HFF-Myc (cell line): ENCODE measurements around the gene MAP4K1.

Source experiments
- DNase-seq: peaks from one replicate; pipeline ENCODE4 v3.0.0-alpha.2; 2011; ENCODE audit warnings: low read depth; ENCODE audit errors: extremely low read depth
- H3K4me3 ChIP-seq: replicated peaks from 2 replicates; pipeline ENCODE4 v1.5.1; 2011; ENCODE audit warnings: low read depth, mild to moderate bottlenecking, control low read depth, low read length
- CTCF ChIP-seq: IDR thresholded peaks from 2 replicates; pipeline ENCODE4 v1.5.1; 2012; ENCODE audit warnings: mild to moderate bottlenecking, low read depth, low read length, control low read depth; ENCODE audit errors: missing control alignments

Gene MAP4K1

DNA sequence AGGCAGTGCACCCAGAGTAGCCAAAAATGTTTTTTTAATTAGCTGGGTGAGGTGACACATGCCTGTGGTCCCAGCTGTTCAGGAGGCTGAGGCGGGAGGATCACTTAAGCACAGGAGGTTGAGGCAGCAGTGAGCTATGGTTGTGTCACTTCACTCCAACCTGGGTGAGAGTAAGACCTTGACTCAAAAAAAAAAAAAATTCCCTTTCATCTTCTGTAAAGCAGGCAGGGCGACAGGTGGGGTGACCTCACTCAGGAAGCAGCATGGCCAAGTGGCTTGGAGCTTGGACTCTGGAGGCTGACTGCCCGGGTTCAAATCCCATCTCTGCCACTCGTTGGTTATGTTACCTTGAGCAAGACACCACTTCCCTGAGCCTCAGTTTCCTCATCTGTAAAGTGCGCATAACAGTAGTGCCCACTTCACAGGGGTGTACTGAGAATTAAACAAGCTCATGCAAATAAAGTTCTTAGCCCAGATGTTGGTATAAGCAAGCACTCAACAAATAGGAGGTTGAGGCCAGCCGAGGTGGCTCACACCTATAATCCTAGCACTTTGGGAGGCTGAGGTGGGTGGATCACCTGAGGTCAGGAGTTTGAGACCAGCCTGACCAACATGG is 48.3 kb downstream of the MAP4K1 start:
- no peak for TF ChIP-seq CTCF
- no peak overlapping the region for H3K4me3 ChIP-seq
- no peak for DNase-seq

DNA sequence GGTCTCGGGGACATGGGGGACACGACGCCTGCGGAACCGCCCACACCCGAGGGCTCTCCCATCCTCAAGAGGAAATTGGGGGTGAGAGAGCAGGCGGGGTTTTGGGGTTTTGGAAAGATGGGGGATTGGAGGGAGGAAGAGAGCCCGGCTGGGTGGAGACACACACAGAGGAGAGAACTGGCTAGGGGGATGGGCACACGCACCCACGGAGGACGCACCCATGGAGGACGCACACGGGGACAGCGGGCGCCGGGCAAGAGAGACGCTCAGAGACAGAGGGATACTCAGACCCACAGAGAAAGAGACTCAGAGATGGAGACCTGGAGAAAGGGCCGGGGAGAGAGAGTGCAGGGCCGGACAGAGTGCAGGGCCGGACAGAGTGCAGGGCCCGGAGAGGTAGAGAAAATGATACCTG is 52.1 kb downstream of the MAP4K1 start:
- no peak for DNase-seq
- no peak for TF ChIP-seq CTCF
- H3K4me3 ChIP-seq, result no peak overlapping the region

DNA sequence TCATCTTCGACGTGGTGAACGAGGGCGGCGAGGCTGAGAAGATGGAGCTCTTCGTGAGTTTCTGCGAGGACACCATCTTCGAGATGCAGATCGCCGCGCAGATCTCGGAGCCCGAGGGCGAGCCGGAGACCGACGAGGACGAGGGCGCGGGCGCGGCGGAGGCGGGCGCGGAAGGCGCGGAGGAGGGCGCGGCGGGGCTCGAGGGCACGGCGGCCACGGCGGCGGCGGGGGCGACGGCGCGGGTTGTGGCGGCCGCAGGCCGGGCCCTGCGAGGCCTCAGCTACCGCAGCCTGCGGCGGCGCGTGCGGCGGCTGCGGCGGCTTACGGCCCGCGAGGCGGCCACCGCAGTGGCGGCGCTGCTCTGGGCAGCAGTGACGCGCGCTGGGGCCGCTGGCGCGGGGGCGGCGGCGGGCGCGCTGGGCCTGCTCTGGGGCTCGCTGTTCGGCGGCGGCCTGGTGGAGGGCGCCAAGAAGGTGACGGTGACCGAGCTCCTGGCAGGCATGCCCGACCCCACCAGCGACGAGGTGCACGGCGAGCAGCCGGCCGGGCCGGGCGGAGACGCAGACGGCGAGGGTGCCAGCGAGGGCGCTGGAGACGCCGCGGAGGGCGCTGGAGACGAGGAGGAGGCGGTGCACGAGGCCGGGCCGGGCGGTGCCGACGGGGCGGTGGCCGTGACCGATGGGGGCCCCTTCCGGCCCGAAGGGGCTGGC is 52.6 kb downstream of the MAP4K1 start:
- no peak overlapping the region for H3K4me3 ChIP-seq
- DNase-seq, result no peak

DNA sequence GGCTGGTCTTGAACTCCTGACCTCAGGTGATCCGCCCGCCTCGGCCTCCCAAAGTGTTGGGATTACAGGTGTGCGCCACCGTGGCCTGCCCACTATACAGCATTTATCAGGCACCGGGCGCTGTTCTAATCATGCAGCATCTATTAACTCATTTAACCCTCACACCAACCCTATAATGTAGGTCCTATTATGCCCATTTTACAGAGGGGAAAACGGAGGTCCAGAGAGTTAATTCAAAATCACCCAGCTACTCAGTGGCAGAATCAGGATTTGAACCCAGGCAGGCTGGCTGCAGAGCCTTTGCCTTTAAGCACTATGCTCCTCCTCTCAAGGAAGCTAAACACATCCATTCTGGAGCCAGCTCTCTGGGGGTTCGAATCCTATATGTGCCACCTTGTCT is 54.3 kb downstream of the MAP4K1 start:
- H3K4me3 ChIP-seq, result no peak overlapping the region
- DNase-seq, result no peak
- TF ChIP-seq CTCF, result no peak

More for the DNA sequence above, 52.6 kb downstream of the MAP4K1 start:
- TF ChIP-seq CTCF, result no peak

- H3K4me3 ChIP-seq, result no peak overlapping the region
- DNase-seq, result no peak
- TF ChIP-seq CTCF, result no peak
Measured at GRCh38 chr19:38562096-38562495, 55.7 kb downstream of the MAP4K1 start.

DNA sequence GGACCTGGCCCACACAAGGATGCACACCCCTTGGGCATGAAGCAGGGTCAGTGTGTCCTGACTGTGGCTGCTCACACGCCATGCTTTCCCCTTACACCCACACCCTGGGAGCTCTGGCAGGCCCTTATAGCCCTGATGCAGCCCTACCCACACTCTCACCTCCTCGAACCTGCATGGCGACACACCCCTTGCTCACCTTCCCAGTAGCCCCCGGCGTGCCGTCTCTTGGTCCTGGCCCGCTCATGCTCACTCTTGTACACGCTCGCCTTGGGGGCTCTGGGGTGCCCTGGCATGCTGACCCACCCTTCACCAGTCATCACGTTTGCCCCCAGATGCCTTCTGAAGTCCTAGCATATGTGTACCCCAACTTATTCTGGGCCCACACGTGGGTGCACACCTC is 56.1 kb downstream of the MAP4K1 start:
- no peak for DNase-seq
- no peak for TF ChIP-seq CTCF

GRCh38 chr19:38561053-38561606 is 56.6 kb downstream of the MAP4K1 start:
- no peak for DNase-seq
- no peak for TF ChIP-seq CTCF
- no peak overlapping the region for H3K4me3 ChIP-seq

More for the DNA sequence above, 56.1 kb downstream of the MAP4K1 start:
- no peak overlapping the region for H3K4me3 ChIP-seq
